ENCODE data around the gene CAPZB.

Gene CAPZB

GRCh38 chr1:19390166-19390850 lies 95.0 kb downstream of the CAPZB start:
- H3K4me3 ChIP-seq (ENCODE audit: low read depth, low read length) = no peak overlapping the region

GRCh38 chr1:19388980-19389379 lies 96.4 kb downstream of the CAPZB start:
- no peak overlapping the region for H3K4me3 ChIP-seq (ENCODE audit: low read depth, low read length)

GRCh38 chr1:19387045-19387467 lies 98.3 kb downstream of the CAPZB start:
- H3K4me3 ChIP-seq (ENCODE audit: low read depth, low read length) = no peak overlapping the region

DNA sequence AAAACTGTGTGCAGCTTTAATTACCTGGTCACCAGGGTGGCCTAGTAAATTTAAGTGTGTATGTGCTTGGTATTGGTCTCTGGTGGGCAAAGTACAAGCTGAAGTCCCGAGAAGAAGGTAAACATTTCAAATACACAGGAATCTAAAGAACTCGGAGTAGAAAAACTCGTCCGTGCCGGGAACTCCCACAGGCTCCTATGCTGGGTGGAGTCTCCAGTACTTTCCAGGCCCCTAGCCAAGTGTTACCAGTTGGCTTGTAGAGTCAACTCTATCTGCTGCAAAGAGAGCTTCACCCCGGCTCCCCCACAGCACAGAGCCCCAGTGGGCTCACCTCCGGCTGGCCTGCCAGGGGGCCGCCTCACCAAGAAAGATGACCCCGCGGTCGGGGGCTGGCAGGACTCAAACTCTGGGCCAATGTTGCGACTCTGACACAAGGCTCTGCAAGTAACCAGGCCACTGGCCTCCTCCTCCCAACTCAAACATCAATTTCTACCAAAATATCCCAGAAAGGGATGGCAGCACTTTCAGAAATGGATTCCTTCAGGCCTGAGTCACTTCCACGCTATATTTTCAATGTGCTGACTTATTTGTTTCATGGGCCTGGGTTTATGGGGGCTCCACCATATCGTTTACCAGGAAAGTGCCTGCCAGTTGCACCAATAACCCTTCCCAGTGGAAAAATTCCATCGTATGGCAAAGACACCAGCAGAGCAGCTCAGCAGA lies 99.3 kb downstream of the CAPZB start:
- no peak overlapping the region for H3K4me3 ChIP-seq (ENCODE audit: low read depth, low read length)

DNA sequence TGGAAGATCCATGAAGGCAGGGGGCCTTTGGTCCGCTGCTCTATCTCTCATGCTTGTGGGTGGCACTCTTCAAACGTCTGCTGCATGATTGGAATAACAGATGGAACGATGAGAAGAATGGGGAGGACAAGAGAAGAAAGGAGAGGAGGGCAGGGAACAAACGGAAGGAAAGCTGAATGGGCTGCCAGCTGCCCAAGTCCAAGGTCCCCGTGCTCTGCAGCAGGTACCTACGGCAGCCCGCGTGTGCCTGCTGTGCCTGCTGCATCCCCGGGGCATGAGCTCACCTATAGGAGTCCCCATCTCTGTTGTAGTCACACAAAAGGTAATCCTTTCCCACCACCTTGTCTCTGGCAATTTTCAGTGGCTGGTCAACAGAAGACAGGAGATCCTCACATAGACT lies 100.1 kb downstream of the CAPZB start:
- no peak overlapping the region for H3K4me3 ChIP-seq (ENCODE audit: low read depth, low read length)

DNA sequence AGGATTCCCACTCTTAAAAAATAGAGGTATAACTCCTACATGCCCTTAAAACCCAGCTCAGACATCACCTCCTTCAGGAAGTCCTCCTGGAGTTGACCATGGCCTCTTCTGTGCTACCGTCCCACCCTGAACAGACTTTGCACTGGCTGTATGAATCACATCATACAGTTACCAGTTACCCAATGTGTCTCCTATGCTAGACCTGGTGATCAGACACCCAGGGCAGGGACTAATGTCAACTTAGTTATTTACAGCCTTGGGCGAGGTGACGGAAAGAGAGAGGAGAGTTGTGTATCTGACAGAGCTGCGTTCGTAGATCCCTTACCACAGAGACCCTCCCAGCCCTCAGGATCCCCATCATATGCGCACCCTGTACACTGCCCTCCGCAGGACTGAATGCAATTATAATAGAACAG lies 100.6 kb downstream of the CAPZB start:
- no peak overlapping the region for H3K4me3 ChIP-seq (ENCODE audit: low read depth, low read length)

DNA sequence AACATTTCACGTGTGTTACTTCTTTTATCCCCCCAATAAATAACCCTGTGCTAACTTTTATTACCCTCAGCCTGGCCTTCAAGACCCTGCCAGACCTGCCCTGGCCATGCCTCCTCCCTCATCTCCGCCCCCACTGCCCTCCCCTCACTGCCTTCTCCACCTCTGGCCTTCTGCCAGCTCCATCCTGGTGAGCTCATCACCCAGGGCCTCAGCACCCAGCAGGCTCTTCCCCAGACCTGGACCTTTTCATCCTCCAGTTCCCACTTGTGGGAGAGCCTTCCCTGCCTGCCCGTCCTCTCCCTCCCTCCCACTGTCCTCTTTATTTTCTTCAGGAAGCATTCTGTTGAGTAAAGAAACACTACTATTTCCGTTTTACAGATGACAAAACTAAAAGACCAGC lies 101.2 kb downstream of the CAPZB start:
- H3K4me3 ChIP-seq (ENCODE audit: low read depth, low read length) = no peak overlapping the region

DNA sequence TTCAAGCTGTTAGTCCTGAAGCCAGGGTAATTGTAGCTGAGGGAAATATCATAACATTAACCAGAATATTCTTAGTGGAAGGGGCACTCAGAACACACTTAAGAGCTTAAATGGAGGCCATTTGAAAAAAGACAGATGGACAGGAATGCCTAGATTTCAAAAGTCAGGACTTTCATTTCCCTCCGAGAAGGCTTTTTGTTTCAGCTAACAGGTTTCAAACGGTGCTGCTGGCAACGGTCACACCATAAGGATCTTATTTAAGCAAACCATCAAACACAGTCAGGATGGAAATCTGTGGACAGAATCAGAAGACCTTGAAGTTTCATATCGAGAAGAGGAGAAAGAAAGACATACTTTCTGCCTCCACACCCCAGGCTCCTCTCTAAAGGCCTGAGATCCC lies 103.1 kb downstream of the CAPZB start:
- H3K4me3 ChIP-seq (ENCODE audit: low read depth, low read length) = no peak overlapping the region

- no peak overlapping the region for H3K4me3 ChIP-seq (ENCODE audit: low read depth, low read length)
Measured at GRCh38 chr1:19381261-19381660, 104.1 kb downstream of the CAPZB start.

GRCh38 chr1:19377812-19378718 lies 107.3 kb downstream of the CAPZB start:
- no peak overlapping the region for H3K4me3 ChIP-seq (ENCODE audit: low read depth, low read length)

DNA sequence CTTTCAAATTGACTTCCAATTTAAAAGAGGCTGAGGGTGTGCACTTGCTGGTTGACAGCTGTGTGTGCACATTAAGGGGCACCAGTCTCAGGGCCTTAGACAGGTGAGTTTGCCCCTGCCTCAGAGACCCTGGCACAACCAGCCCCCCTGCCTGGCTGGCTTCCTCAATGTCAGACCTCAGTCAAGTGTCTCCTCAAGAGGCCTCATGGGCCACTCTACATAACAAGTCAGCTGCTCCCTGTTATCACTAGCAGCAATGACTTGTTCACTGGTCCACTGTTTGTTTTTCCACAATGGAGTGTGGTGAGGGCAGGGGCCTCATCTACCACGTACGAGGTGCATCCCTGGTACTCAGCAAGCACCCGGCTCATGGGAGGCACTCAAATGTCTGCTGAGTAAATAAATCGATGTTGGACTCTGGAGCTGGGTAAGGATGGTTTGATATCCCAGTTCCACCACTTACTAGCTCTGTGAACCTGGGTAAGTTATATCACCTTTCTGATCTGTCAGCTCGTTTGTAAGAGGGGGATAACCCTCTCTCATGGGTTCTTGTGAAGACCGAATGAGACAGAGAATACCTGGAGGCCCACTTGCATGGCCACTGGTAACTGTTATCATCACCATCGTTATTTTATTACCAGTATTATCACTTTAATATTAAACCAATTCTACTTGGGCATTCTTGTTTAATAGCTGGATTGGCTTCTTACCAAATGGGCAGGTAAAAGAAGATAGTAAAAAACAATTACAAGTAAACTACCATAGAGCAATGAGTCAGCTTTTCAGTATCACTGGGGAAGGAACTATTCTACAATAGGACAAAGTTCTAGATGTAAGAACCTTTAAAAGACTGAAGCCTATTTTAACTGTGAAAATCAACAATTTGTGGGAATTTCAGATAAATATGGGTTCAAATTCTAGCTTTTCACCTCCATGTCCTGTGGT lies 108.6 kb downstream of the CAPZB start:
- no peak overlapping the region for H3K4me3 ChIP-seq (ENCODE audit: low read depth, low read length)

GRCh38 chr1:19375631-19376400 lies 109.5 kb downstream of the CAPZB start:
- no peak overlapping the region for H3K4me3 ChIP-seq (ENCODE audit: low read depth, low read length)

DNA sequence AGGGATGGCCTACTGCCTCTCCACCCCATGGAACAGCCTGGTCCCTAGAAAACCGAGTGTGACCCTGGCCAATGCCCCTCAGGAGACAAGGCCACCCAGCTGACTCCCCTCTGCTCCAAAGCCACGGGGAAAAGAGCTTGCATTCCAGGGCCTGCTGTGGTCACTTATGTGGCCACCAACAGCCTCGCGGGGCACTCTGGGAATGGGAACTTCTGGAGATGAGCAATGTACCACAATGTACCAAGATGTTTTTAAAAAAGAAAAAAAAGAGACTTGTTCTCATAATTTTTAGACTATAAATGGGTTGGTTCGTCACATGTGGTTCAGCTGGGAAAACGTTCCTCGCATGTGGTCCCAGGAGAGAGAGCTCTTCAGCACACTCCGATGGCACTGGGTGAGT lies 110.4 kb downstream of the CAPZB start:
- H3K4me3 ChIP-seq (ENCODE audit: low read depth, low read length) = no peak overlapping the region

- H3K4me3 ChIP-seq (ENCODE audit: low read depth, low read length) = no peak overlapping the region
Measured at GRCh38 chr1:19374083-19374801, 111.1 kb downstream of the CAPZB start.

DNA sequence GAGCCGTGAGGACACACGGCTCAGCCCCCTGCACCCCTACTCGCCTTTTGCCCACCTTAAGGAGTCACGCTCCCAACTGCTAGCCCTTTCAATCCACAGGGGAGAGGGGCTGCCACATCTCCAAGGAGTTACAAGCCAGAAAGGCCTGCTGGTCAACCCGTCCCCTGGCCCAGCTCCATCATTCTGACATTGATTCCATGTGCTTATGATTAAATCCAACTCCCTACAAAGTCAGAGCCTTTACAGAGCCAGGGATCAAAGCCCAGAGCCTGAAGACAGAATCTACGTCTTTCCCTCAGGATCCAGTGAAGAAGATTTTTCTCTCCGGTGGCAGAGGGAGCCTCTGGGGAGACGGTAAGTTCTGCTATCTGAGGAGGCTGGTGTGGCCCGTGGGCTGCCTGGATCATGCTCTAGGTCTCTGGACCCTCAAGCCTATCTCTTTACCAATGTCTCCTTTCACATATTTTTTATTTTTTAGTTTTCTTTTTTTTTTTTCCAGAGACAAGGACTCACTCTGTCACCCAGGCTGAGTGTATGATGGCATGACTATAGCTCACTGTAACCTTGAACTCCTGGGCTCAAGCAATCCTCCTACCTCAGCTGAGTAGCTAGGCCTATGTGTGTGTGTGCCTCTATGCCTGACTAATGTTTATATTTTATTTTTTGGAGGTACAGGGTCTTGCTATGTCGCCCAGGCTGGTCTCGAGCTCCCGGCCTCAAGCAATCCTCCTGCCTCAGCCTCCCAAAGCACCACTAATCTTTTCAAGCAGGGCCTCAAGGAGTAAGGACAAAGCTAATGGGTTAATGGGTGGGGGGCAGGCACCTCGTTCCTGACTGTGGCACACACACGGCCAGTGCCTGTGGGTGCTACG lies 111.9 kb downstream of the CAPZB start:
- H3K4me3 ChIP-seq (ENCODE audit: low read depth, low read length) = no peak overlapping the region

GRCh38 chr1:19372602-19373001 lies 112.7 kb downstream of the CAPZB start:
- no peak overlapping the region for H3K4me3 ChIP-seq (ENCODE audit: low read depth, low read length)

GRCh38 chr1:19372136-19372514 lies 113.2 kb downstream of the CAPZB start:
- H3K4me3 ChIP-seq (ENCODE audit: low read depth, low read length) = no peak overlapping the region
